HG03135 (cell line): ENCODE measurements around the gene ARMCX6.
"Not testable (repeated sequence)": the region's sequence is repeated elsewhere in the genome, so short reads cannot be mapped to it uniquely, and the experiment has no call there.

Source experiments
- ATAC-seq: cut with Tn5 transposase; IDR thresholded peaks from one replicate; pipeline ENCODE4 v1.9.1; 2021; ENCODE audit warnings: mild to moderate bottlenecking, moderate library complexity; ENCODE audit not compliant: unreplicated experiment

The ARMCX6 gene

DNA sequence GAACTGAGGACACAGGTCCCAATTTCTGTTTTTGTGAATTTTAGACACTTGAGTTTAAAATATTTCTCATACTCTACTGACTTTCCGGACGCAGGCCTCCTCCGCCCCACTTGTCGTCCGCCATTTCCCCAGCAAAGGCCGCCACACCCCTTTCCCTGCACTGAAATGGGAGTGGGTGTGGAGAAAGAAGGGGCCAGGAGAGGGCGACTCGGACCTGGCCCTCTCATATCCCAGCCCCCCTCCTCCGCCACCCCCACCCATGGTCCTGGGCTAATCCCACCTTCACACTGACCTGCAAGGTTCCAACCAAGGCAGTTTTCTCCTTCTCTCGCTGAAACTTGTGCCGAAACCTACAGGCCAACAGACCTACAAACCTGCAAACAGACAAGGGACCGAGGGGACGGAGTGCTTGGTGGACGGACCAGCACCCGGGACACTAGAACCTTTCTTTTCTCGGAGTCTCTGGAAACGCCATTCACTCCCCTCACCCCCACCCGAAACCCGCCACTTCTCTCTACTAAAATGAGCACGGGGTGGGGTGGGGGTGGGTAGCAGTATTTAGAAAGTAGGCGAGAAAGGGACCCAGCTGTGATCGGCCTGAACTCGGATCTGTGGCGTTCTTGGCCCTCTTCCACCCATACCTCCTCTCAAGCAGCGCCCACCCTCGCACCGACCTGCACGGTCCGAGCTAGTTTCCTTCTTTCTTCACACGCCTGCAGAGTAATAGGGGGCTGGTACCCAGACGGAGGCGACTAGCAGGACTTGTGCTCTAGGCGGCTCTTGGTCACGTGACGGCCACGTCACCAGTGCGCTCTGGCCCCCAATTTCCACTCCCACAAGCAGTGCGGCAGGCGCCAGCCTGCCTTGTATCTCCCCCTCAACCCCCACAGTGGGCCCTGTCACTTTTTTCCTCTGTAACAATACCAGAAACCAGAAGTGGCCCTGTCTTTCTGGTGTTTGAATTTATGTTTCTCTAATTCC, at the start of gene ARMCX6:
Gene ARMCX6, minus strand, starts transcription at position 790 of the 981 bp plus-strand sequence. CDS start 1,380 bp downstream, outside the sequence.
- ATAC-seq = peak; percentile 89

DNA sequence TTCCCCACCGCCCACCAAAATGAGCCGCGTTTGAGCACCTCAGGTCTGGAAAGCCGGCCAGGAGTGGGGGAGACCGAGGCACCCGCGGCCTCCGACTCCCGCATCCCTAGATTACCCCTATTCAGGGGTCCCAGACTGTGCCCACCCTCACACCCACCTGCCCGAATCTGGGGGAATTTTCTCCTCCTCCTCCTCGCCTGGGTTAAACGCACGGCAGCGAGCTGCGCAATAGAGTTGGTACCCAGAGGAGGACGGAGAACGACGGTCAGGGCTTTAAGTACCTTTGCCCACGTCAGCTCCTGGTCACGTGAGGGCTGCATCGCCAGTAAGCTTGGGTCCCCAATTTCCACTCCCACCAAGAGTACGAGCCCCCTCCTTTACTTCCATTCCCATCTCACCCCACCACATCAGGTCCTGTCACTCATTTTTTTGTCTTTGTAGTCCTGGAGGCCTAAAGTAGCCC, 41.8 kb upstream of the ARMCX6 start, which contains the start of gene ARMCX2:
Gene ARMCX2, minus strand, starts transcription at position 250 of the 463 bp plus-strand sequence. CDS start 2,262 bp downstream, outside the sequence.
- no peak for ATAC-seq

- ATAC-seq = peak; percentile 58
These were observed 41.1 kb upstream of the ARMCX6 start for GRCh38 chrX:101658661-101659491.

- ATAC-seq = no peak
These were observed 39.7 kb upstream of the ARMCX6 start for GRCh38 chrX:101657495-101657894.

GRCh38 chrX:101656817-101657216, 39.0 kb upstream of the ARMCX6 start:
- ATAC-seq = no peak

DNA sequence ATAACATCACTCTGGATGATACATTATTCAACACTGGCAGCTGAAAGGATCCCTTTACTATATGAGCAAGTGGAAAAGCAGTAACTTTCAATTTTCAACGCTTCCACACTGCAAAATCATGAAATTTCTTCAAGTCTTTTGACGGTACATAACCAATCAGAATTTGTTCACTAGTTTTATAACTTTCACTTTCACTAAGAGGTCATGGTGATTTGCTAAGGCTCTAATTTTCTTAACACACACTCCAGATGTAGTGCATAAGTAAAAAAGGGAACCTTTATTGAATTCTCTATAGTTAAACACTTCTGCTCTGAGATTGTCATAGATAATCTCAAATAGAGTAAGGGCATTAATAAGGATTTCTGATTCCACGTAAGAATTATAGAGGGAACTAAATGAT, 37.7 kb upstream of the ARMCX6 start:
- ATAC-seq = no peak

DNA sequence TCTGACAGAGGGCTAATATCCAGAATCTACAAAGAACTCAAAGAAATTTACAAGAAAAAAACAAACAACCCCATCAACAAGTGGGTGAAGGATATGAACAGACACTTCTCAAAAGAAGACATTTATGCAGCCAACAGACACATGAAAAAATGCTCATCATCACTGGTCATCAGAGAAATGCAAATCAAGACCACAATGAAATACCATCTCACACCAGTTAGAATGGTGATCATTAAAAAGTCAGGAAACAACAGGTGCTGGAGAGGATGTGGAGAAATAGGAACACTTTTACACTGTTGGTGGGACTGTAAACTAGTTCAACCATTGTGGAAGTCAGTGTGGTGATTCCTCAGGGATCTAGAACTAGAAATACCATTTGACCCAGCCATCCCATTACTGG, 29.9 kb upstream of the ARMCX6 start:
- not testable (repeated sequence) for ATAC-seq

- ATAC-seq = no peak
These were observed 24.3 kb upstream of the ARMCX6 start for GRCh38 chrX:101642093-101642492.

GRCh38 chrX:101639583-101639982, 21.8 kb upstream of the ARMCX6 start:
- ATAC-seq = no peak

DNA sequence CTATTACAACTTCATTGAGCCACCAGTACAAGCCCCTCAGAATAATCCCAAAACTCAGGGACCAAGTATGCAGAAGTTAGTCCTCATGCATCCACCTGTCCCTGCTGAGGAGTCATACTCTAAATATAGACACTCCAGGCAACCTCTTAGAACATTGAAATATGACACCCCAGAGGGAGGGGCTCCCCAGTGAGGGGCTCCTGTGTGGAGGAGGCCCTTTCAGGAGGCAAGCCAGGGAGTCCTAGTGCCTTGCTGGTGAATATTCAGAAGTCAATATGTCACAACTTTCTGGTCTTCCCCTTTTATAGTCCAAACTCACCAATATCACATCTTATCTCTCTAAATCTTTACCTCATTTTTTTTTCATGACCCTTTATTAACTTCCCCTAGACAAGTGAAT, 1.6 kb upstream of the ARMCX6 start:
- ATAC-seq = no peak

DNA sequence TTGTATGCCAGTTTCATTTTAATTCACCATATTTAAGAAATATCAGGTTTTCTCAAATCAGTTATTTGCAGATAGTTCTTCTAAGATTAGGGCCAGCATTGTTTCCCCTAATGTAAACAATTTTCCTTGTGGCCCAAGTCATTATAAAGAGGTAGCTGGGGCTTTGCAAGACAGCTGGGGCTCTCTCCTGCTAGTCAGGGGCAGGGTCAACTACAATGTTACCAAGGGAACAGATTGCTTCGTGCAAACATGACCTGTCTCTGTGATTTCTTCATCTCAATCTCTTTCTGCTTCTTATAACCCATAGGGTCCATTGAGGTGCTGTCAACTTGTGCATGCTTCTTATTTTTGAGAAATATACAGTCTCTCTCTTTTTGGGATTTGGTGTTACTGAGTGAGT, 12.1 kb downstream of the ARMCX6 start:
- ATAC-seq = no peak

- no peak for ATAC-seq
These were observed 12.7 kb downstream of the ARMCX6 start for GRCh38 chrX:101605146-101605545.

DNA sequence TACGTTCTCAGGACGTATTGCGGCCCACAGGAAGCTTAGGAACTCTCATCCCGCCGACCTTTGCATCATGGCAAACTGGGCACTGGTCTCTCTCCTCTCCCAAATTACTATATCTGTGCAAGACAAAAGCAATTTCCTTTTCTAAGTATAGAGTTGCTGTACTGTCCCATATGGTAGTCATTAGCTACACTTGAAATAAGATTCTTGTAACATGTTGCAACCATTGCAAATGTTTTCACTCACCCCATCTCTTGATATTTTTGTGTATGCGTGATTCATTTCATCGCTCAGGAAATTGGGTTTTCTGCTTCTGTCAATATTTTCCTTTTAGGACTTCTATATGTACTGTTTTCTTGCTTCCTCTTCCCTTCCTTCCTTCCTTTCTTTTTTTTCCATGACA, 15.7 kb downstream of the ARMCX6 start:
- ATAC-seq = no peak

- not testable (repeated sequence) for ATAC-seq
These were observed 18.2 kb downstream of the ARMCX6 start for GRCh38 chrX:101599592-101599991.

- ATAC-seq = peak; percentile 98
These were observed 21.9 kb downstream of the ARMCX6 start for GRCh38 chrX:101595739-101596419.
